ENCODE data around the gene UBASH3B.

UBASH3B gene

GRCh38 chr11:122747351-122747781 is 91.8 kb downstream of the UBASH3B start:
- Histone ChIP-seq H3K9me3 (replicated peaks; ENCODE audit: insufficient read depth, low read length) (no peaks in the 10 kb centered on the region), H3K27me3 (replicated peaks; ENCODE audit: insufficient read depth, low read length) (no peaks in the 10 kb centered on the region), H3K9ac (ENCODE audit: low read length) (no peak overlapping the region), H3K4me1 (ENCODE audit: low read length) (peaks cover 72% of the 10 kb centered on the region), H3K9me2 (replicated peaks; ENCODE audit: insufficient read depth, low read length) (no peaks in the 10 kb centered on the region), H2AFZ (ENCODE audit: low read length) (no peak overlapping the region), H3K27ac (ENCODE audit: low read length) (peak overlapping the region; percentile 97; the same call in 1 of the 2 replicates), H3K36me3 (replicated peaks; ENCODE audit: insufficient read depth, low read length) (no peaks in the 10 kb centered on the region), H3F3A (ENCODE audit: insufficient read depth, low read length) (peaks cover 44% of the 10 kb centered on the region), H3K4me3 (ENCODE audit: low read length) (no peak overlapping the region), H3K79me2 (ENCODE audit: low read length) (peaks cover 4% of the 10 kb centered on the region; the same call in 1 of the 2 replicates), H3K4me2 (ENCODE audit: low read depth, low read length) (no peak overlapping the region), H4K20me1 (ENCODE audit: insufficient read depth, low read length) (no peaks in the 10 kb centered on the region)
- DNase-seq = no peak
- no peak for TF ChIP-seq EZH2 (optimal IDR thresholded peaks at IDR 0.05; ENCODE audit: low read depth, low read length)
- TF ChIP-seq EZH2phosphoT487 (IDR thresholded peaks at IDR 0.05; ENCODE audit: low read length) = no peak

- H3K79me2 ChIP-seq (ENCODE audit: low read length) = peaks cover 4% of the 10 kb centered on the region; the same call in 1 of the 2 replicates
Measured at GRCh38 chr11:122749005-122749687, 93.6 kb downstream of the UBASH3B start.

GRCh38 chr11:122750049-122750448 is 94.5 kb downstream of the UBASH3B start:
- no peak overlapping the region for H3K4me2 ChIP-seq (ENCODE audit: low read depth, low read length)

More at GRCh38 chr11:122749005-122749687, 93.6 kb downstream of the UBASH3B start:
- peak; percentile 97 for DNase-seq
- no peak overlapping the region for H2AFZ ChIP-seq (ENCODE audit: low read length)
- H3K9me2 ChIP-seq (replicated peaks; ENCODE audit: insufficient read depth, low read length) = no peaks in the 10 kb centered on the region
- H3K27me3 ChIP-seq (replicated peaks; ENCODE audit: insufficient read depth, low read length) = no peaks in the 10 kb centered on the region
- peaks cover 41% of the 10 kb centered on the region for H3F3A ChIP-seq (ENCODE audit: insufficient read depth, low read length)
- H3K9ac ChIP-seq (ENCODE audit: low read length) = peak overlapping the region; percentile 64; the same call in 1 of the 2 replicates
- peaks cover 62% of the 10 kb centered on the region for H3K4me1 ChIP-seq (ENCODE audit: low read length)
- no peaks in the 10 kb centered on the region for H3K36me3 ChIP-seq (replicated peaks; ENCODE audit: insufficient read depth, low read length)
- H3K9me3 ChIP-seq (replicated peaks; ENCODE audit: insufficient read depth, low read length) = no peaks in the 10 kb centered on the region
- peak overlapping the region; percentile 75; the same call in 1 of the 2 replicates for H3K4me2 ChIP-seq (ENCODE audit: low read depth, low read length)
- H3K27ac ChIP-seq (ENCODE audit: low read length) = peak overlapping the region; percentile 96
- TF ChIP-seq EZH2phosphoT487 (IDR thresholded peaks at IDR 0.05; ENCODE audit: low read length) (no peak), CTCF (IDR thresholded peaks at IDR 0.05; ENCODE audit: low read length) (no peak), EZH2 (optimal IDR thresholded peaks at IDR 0.05; ENCODE audit: low read depth, low read length) (no peak)
- H4K20me1 ChIP-seq (ENCODE audit: insufficient read depth, low read length) = no peaks in the 10 kb centered on the region
- H3K4me3 ChIP-seq (ENCODE audit: low read length) = no peak overlapping the region

More at GRCh38 chr11:122750049-122750448, 94.5 kb downstream of the UBASH3B start:
- Histone ChIP-seq H3K4me3 (ENCODE audit: low read length) (no peak overlapping the region), H3K9ac (ENCODE audit: low read length) (no peak overlapping the region), H3K9me3 (replicated peaks; ENCODE audit: insufficient read depth, low read length) (no peaks in the 10 kb centered on the region), H3F3A (ENCODE audit: insufficient read depth, low read length) (peaks cover 33% of the 10 kb centered on the region), H2AFZ (ENCODE audit: low read length) (no peak overlapping the region), H3K27ac (ENCODE audit: low read length) (peak overlapping the region; percentile 96; the same call in 1 of the 2 replicates), H3K79me2 (ENCODE audit: low read length) (no peaks in the 10 kb centered on the region), H4K20me1 (ENCODE audit: insufficient read depth, low read length) (no peaks in the 10 kb centered on the region), H3K9me2 (replicated peaks; ENCODE audit: insufficient read depth, low read length) (no peaks in the 10 kb centered on the region), H3K36me3 (replicated peaks; ENCODE audit: insufficient read depth, low read length) (no peaks in the 10 kb centered on the region), H3K4me1 (ENCODE audit: low read length) (peaks cover 52% of the 10 kb centered on the region), H3K27me3 (replicated peaks; ENCODE audit: insufficient read depth, low read length) (no peaks in the 10 kb centered on the region)
- DNase-seq = no peak
- TF ChIP-seq EZH2phosphoT487 (IDR thresholded peaks at IDR 0.05; ENCODE audit: low read length) = no peak
- no peak for TF ChIP-seq EZH2 (optimal IDR thresholded peaks at IDR 0.05; ENCODE audit: low read depth, low read length)
- no peak for TF ChIP-seq CTCF (IDR thresholded peaks at IDR 0.05; ENCODE audit: low read length)

All from MM.1S (cell line).